Endometrium (tissue), 2 donors: ENCODE data around the gene CHMP3.

Source experiments
- FAIRE-seq: peaks from 2 replicates; lab custom pipeline; 2012; peaks lifted over from hg19 to GRCh38; lab: Jason Lieb, UNC
- donor health status: control.
- donor health status: control.

Gene CHMP3

DNA sequence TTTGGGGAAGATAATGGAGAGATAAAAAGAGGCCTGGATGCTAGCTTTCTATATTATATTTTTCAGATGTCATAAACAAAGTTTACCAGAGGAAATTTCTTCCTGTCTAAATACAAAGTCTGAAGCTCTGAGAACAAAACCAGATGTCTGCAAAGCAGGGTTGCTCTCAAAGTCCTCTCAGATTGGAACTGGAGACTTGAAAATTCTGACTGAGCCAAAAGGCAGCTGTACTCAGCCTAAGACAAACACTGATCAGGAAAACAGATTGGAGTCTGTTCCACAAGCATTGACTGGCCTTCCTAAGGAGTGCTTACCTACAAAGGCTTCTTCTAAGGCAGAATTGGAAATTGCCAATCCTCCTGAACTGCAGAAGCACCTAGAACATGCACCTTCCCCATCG is 96.9 kb downstream of the CHMP3 start:
- no peak for FAIRE-seq

DNA sequence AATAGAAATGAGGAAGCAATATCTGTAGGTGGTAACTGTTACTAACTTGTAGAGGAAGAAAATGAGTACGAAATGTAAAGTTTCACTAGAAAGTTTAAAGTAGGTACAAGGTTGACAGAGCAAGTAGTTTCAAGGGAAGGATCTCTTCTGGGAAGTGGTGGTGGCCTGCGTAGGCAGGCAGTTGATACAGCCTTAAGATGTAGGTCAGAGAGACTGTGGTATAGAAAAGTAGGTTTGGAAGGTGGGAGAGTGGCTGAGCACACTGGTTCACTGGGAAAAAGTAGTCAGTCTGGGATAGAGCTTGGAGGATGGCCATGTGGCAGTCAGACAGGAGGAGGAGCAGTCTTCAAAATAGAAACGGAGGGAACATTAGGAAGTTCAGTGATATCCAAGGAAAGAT is 98.6 kb downstream of the CHMP3 start:
- FAIRE-seq: no peak

DNA sequence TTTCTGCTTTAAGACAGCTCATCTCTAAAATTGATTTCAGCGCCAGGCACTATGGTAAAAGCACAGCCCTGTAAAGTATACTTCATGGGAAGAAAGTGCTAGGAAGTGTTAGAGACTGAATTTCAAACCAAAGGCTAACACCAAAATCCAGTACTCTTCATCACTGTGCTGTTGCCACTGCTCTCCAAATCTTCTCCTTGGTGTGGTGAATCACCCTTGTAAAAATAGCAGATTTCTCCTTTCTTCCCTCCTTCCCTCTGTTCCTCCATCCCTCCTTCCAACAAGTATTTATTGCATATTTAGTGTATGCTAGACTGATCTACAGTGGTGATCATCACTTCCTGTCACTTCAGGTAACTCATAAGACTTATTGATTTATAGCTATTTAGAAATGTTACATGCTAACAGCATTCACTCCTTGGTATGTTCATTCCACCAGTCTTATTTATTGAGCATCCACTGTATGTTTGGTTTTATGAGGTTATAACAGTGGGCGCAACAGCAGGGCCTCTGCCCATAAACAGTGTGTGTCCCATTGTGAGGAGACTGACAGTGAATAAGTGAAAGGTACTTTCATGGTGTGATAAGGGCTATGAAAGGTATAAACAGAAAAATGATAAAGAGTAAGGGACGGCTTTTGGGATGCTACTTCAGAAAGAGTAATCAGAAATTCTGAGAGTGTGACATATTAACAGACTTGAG is 102.0 kb downstream of the CHMP3 start:
- no peak for FAIRE-seq

DNA sequence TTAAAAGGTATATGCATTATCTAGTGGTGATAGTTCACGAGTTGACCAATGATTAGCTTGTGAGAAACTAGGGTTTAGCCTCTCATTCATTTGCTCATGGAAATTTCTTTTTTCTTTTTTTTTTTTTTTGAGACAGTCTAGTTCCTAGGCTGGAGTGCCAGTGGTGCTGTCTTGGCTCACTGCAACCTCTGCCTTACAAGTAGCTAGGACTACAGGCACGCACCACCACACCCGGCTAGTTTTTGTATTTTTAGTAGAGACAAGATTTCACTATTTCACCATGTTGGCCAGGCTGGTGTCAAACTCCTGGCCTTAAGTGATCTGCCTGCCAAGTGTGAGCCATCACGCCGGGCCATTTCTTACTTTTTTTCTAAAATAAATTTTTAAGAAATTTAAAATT is 108.1 kb downstream of the CHMP3 start:
- no peak for FAIRE-seq

DNA sequence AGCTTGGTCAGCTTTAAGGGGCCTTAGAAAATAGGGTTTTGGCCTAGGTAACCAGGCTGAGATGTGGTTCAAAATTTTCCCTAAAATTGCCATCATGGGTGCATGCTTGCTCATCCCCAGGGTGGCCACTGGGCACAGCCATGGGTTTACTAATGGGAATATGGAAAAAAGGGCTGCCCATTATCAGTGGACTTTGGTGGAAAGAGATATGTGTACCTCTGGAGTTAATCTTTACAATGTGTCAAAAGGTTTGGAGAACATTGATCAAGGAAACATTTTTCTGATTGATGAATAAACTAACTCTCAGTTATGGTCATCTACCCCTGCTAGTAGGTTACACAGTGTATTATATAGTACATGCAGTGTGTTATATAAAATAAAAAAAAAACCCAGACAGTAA is 109.0 kb downstream of the CHMP3 start:
- no peak for FAIRE-seq

DNA sequence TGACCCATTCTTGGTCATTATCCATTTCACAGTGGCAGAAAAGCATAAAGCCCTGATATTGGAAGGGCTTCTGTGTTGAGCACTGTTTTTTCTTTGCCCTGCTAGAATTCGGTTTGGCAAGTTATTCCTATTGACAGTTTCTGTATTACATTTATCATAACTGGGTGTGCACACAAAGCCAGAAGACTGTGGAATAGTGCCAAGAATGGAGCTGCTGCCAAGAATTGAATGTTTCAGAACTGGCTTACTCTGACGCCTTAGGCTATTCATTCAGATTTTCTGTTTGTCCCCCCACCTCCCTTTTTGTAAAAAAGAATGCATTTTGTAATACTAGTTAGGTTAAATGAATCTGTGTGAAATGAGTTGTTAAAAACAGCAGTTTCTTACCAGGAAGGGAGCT is 109.4 kb downstream of the CHMP3 start:
- FAIRE-seq: no peak
